HG03354 (cell line): ENCODE measurements around the gene SLC4A2.

Experiments
- ATAC-seq: cut with Tn5 transposase; IDR thresholded peaks from one replicate; pipeline ENCODE4 v1.9.1; 2021; ENCODE audit warnings: mild to moderate bottlenecking; ENCODE audit not compliant: unreplicated experiment, poor library complexity, severe bottlenecking

Gene SLC4A2

DNA sequence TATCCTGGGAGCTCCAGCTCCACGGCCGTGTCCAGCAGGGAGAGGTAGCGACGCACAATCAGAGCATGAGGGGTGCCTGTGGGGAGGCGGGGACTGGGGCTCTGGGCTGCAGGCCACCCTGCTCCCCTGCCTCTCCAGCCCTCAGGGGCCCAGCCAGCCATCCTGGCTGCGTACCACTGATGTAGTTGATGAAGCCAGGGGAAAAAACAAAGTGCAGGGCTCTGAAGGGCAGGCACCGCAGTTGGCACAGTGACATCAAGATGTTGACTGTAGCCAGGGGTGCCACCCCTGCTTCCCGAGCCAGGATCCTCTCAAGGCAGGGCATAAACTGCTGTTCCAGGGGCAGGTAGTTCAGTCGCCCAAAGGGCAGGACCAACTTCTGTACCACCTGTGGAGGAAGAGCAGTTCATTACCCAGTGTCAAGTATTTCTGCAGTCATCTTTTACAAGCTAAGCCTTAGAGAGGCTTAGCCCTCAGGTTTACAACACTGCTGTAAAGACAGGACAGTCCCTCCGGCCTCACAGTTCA is 18.4 kb downstream of the SLC4A2 start:
- ATAC-seq = no peak

- no peak for ATAC-seq
Measured at GRCh38 chr7:151078233-151079040, 19.0 kb downstream of the SLC4A2 start.

DNA sequence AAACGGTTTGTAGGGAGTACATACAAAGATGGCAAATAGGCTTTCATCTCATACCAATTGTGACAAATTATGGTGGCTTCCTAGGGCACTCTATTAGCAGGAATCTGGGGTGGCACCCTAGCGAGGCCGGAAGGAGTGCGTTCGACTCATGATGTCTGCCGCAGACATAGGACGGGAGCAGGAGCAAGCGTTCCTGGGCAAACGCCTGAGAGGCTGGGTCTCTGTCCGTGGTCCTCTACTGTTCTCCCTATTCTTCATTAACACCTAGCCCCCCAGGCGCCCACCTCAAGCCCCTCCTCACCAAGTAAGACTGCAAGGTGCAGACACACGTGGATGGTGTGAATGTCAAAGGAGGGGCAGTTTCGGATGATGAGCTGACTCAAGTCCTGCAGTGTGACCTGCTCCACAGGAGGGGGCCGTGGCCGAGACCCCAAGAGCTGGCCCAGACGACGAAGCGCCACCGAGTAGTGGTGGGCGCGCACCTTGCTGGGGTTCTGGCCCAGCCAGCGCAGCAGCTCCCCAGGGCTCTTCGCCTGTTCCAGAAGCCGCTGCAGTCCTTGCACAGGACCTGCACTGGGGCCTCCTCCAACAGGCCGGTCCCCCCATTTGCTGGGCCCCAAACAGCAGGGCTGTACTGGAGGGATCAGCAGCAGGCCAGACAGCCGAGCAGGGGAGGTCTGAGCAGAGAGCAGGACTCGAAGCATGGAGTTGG is 20.0 kb downstream of the SLC4A2 start:
- ATAC-seq = no peak

GRCh38 chr7:151080067-151080521 is 20.7 kb downstream of the SLC4A2 start:
- peak; percentile 3 for ATAC-seq

- ATAC-seq = peak; percentile 82
Measured at GRCh38 chr7:151080522-151081169, 21.3 kb downstream of the SLC4A2 start, which contains the start of gene FASTK. Gene FASTK (minus strand): TSS chr7:151080809. CDS start chr7:151080766, 43 bp downstream.

DNA sequence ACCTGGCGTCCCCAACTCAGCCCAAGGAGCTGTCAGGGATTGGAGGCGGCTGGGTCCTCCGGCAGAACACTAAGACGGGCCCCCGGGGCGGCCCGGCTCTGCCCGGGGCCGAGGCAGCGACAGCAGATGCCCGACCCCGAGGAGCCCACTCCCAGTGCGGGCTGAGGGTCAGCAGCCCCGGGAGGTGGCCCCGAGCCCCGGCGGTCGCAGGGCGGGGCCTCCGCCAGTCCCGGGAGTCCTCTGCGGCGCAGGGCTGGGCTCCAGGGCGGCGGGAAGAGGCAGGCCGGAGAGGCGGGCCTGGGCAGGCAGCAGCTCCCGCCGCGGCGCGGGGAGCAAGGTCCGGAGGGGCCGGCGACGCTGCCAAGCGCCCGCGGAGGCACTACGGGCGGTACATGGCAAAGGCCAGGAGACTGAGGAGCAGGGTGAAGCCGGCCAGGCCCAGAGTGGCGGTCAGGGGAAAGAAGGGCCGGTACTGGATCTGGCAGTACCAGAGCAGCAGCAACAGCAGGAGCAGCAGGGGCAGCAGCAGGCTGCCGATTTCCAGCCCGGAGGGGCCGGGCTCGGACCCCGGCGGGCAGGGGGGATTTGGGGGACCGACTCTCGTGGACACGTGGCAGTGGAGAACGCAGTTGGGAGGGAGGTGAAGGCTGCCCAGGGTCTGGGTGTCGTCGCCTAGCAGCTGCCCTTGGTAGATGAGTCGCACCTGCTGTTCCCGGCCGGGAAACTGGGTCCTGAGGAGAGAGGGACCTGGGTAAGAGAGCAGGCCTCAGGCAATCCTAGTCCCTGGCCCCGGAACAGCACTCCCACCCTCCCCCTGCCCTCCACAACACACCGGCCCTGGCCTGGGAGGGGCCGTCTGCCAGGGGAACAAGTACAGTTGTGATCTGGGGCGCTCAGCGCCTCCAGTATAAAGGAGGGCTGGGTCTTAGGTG is 22.0 kb downstream of the SLC4A2 start:
- no peak for ATAC-seq

- ATAC-seq = no peak
Measured at GRCh38 chr7:151082141-151083070, 23.0 kb downstream of the SLC4A2 start.

DNA sequence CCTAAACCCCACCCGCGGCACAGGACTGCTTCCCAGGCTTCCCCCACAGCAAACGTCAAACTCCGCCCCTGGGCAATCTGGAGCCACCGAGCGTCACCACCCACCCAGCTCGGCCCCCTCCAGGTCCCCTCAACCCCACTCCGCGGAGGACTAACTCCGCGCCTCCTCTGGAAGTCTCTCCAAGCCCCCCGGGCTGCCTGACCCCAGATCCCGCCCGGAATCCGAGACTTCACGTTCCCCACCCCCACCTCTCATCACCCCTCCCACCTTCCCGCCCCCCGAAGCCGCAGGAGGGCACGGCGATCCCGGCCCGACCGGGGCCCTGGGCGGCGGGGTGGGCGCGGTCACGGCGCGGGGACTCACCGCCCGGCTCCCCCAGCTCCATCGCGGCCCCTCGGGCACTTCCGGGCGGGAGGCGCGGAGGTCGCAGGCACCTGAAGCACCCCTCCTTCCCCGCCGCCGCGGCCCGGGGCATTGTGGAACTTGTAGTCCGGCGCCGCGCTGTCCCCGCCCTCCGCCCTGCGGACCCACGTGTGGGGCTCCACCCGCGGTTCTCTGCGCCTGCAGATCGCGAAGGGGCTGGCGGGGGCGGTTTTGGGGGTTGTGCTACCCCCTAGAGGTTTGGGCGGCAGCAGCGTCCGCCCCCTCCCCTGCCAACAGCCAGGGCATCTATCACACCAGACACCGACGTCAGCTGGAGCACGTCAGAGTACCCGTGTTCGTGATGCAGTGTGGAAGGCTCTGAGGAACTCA is 23.9 kb downstream of the SLC4A2 start, which contains the start of gene TMUB1:
TMUB1 (minus strand) TSS at position 423 of the 753 bp plus-strand sequence. CDS start 930 bp downstream, outside the sequence.
- peak; percentile 55 for ATAC-seq

GRCh38 chr7:151083824-151084160 is 24.4 kb downstream of the SLC4A2 start:
- no peak for ATAC-seq

- ATAC-seq = no peak
Measured at GRCh38 chr7:151085329-151085690, 25.9 kb downstream of the SLC4A2 start.

DNA sequence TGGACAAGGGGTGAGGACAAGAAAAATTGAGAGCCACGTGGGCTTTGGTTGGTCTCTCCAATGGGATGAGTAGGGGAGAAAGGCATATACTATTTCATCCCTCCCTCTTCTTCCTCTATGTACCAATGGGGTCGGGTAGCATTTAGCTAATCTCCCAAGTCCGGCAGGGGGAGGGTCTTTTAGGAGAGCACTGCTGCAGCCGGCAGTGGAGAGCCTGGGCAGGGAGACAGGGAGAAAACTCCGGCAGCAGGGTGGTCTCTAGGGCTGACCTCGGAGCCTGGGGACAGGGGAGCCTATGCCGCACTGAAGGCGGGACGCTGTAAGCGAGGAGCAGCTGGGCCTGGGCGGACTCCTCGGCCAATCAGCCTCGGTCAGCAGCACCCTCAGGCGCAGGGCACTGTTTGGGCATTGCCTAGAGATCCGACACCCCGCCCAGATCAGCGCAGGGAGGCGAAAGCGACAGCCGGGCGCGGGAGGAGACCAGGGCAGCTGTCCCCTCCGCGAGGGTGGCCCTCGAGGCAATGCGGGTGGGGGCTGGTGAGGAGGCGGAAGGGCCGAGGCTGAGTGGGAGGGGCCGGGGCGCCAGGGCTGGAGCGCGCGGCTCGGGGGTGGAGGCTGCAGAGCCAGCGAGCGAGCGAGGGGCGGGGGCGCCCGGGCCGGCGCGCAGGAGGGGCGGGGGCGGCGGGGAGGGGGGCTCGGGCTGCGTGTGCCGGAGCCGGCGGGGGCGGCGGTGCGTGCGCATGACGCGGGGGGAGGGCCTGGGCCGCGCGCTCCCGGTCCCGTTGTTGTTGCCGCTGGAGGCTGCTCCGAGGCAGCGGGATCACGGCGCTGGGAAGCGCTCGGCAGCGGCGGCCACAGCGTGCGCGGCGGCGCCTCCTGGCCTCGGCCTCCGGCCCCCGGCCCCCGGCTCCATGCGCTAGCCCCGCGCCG is 26.6 kb downstream of the SLC4A2 start, which contains the start of gene AGAP3:
AGAP3 (plus strand) TSS at position 785 of the 930 bp plus-strand sequence. CDS start 267 bp downstream, outside the sequence.
- peak; percentile 46 for ATAC-seq

GRCh38 chr7:151086802-151087244 is 27.4 kb downstream of the SLC4A2 start:
- ATAC-seq = no peak

DNA sequence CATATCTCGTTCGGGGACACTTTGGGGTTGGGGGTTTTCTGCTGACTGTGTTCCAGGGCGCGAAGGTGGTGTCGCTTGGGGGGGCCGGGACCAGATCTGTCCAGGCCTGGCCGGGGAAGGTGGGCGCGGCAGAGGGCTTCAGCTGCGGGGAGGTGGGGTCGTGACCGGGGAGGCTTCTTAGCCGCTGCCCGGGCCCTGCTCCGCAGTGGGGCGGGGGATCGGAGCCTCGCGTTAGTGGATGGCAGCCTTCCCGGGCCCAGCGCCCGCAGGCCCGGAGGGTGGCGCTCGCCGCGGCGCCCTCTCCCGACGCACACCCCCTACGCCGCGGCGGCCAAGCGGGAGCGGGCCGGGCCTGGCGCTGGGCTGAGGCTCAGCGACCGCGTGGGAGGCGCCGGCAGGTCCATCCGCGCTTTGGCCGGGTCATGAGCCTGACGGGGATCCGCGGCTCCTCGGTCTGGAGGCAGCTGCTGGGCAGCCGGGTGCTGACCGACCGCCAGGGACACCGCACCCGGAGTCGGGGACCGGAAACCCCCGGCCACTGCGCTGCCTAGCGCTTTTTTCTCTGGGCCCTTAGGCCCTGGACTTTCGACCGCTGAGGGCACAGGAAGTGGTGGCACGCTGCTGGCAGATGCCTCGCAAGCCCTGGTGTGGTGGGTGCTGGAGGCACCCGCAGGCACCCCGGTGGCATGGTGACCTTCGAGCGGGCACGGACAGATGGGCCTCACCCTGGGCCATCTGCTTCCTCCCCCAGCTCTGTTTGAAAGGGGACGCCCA is 28.0 kb downstream of the SLC4A2 start:
- ATAC-seq = peak; percentile 14

- ATAC-seq = no peak
Measured at GRCh38 chr7:151088019-151088855, 28.8 kb downstream of the SLC4A2 start.
